ENCODE data around the gene C6orf163. TPM values are rescaled to one million over a fixed set of nuclear protein-coding genes. Genes with fewer than 3 reads are reported as not detected.
A peak's percentile ranks its signal among the peaks of the same experiment; 100 is the strongest.

Gene C6orf163
- total and polyA plus RNA-seq, 10 of the 15 experiments (the other 5 are each of a cell fraction or from before 2014, with no cell fraction given) = 0.56 to 3.7 (median 1.2) TPM

- TF ChIP-seq NKRF (conservative IDR thresholded peaks at IDR 0.05) (peak; percentile 94), BACH1 (IDR thresholded peaks at IDR 0.05; ENCODE audit: borderline replicate concordance) (peak; percentile 56; the same call in 1 of the 2 replicates), MLLT1 (IDR thresholded peaks at IDR 0.05) (no peak), BCL3 (IDR thresholded peaks at IDR 0.05; ENCODE audit: borderline replicate concordance, insufficient read depth, low read depth, low read length, poor library complexity, severe bottlenecking) (peak; percentile 22), PRDM15 (CRISPR knock-in tag; IDR thresholded peaks at IDR 0.05) (no peak), TARDBP (IDR thresholded peaks at IDR 0.05; ENCODE audit: borderline replicate concordance) (no peak), ZNF592 (IDR thresholded peaks at IDR 0.05) (no peak), NR2C1 (IDR thresholded peaks at IDR 0.05) (no peak), RUNX3 (IDR thresholded peaks at IDR 0.05; ENCODE audit: low read length) (peak; percentile 18; the same call in 1 of the 2 replicates), HDAC6 (IDR thresholded peaks at IDR 0.05; ENCODE audit: unreplicated experiment) (no peak), SKIL (IDR thresholded peaks at IDR 0.05; ENCODE audit: low read depth, poor library complexity, severe bottlenecking) (no peak)
These were observed 63.5 kb downstream of the C6orf163 start, which contains the start of gene CFAP206 (continued) for GRCh38 chr6:87407901-87408720.
